Sigmoid colon (tissue), 7 donors: ENCODE data around the gene CHMP2A. TPM values are rescaled to one million over a fixed set of nuclear protein-coding genes. Genes with fewer than 3 reads are reported as not detected.

Experiments
- DNase-seq: peaks from one replicate; pipeline ENCODE4 v3.0.0-alpha.2; 2019
- H3K27ac ChIP-seq, 4 donors: fragments of 200-600 bp; sonication (generic); one replicate each; pipeline ENCODE4 v1.5.1; 2016 to 2019; ENCODE audit warnings: mild to moderate bottlenecking in 1 of 4
- H3K27me3 ChIP-seq, 3 donors: fragments of 200-600 bp; sonication (generic); one replicate each; pipeline ENCODE4 v1.5.1; 2019; ENCODE audit warnings: mild to moderate bottlenecking in 1 of 3
- H3K36me3 ChIP-seq, 4 donors: fragments of 200-600 bp; sonication (generic); one replicate each; pipeline ENCODE4 v1.5.1; 2016 to 2019
- H3K4me1 ChIP-seq, 4 donors: fragments of 200-600 bp; sonication (generic); one replicate each; pipeline ENCODE4 v1.5.1; 2017 to 2019
- H3K4me3 ChIP-seq, 4 donors: fragments of 200-600 bp; sonication (generic); one replicate each; pipeline ENCODE4 v1.5.1; 2017 to 2019; ENCODE audit warnings: mild to moderate bottlenecking in 2 of 4, moderate library complexity in 1 of 4
- H3K9me3 ChIP-seq, 4 donors: fragments of 200-600 bp in 3 of 4; sonication (generic) in 3 of 4; one replicate each; pipeline versions ENCODE4 v1.5.1 to v1.6.1; 2013 to 2019
- EP300 ChIP-seq, 4 donors: sonication (generic); formaldehyde crosslinking; IDR thresholded peaks; one replicate each; pipeline ENCODE4 v1.6.1; 2017; ENCODE audit warnings: antibody characterized with exemption in 4 of 4
- POLR2A ChIP-seq, 2 donors: fragments of 450-650 bp; IDR thresholded peaks; one replicate each; pipeline ENCODE4 v1.6.1; 2016; ENCODE audit warnings: antibody characterized with exemption in 2 of 2, mild to moderate bottlenecking in 2 of 2, moderate library complexity in 2 of 2
- POLR2AphosphoS5 ChIP-seq, 4 donors: sonication (generic); formaldehyde crosslinking; IDR thresholded peaks; one replicate each; pipeline ENCODE4 v1.6.1; 2017; ENCODE audit warnings: antibody characterized with exemption in 4 of 4
- WGBS, 2 donors: extraction: QIAGEN DNeasy Blood & Tissue Kit; methylation state at CpG; one replicate each; pipeline ENCODE4 v1.1.7; 2013; 5-methylcytosine and 5-hydroxymethylcytosine counted together
- intact Hi-C: fragments of 100-400 bp; cut with DNase I; formaldehyde crosslinking; loops from one replicate; pipeline ENCODE4 v1.15.1; 2023
- polyA plus RNA-seq, 3 donors: library from polyadenylated mRNA; stranded (reverse); fragments of 200-250 nt; gene quantifications; one replicate each; pipeline ENCODE4 v1.2.3, GENCODE V29; 2013
- total RNA-seq, 4 donors: library from RNA; depleted of rRNA; stranded (reverse); fragments of >200 nt; gene quantifications; one replicate each; pipeline ENCODE4 v1.1.0, GENCODE V29; 2016
- TF ChIP-seq, protein P1 (sequence below), 4 experiments: fragments of 450-650 bp in 3 of 4; fragments of 200-600 bp in 1 of 4; IDR thresholded peaks; one replicate each; pipeline ENCODE4 v1.5.1; 2016 to 2019; ENCODE audit warnings: antibody characterized with exemption in 4 of 4, mild to moderate bottlenecking in 3 of 4, moderate library complexity in 2 of 4
- donor health status: healthy with polysubstance abuse.
- donor health status: Bipolar disorder and iron deficiency.
- donor health status: healthy.

Gene CHMP2A
- total and polyA plus RNA-seq, 7 donors: 101 to 372 (median 144) TPM

DNA sequence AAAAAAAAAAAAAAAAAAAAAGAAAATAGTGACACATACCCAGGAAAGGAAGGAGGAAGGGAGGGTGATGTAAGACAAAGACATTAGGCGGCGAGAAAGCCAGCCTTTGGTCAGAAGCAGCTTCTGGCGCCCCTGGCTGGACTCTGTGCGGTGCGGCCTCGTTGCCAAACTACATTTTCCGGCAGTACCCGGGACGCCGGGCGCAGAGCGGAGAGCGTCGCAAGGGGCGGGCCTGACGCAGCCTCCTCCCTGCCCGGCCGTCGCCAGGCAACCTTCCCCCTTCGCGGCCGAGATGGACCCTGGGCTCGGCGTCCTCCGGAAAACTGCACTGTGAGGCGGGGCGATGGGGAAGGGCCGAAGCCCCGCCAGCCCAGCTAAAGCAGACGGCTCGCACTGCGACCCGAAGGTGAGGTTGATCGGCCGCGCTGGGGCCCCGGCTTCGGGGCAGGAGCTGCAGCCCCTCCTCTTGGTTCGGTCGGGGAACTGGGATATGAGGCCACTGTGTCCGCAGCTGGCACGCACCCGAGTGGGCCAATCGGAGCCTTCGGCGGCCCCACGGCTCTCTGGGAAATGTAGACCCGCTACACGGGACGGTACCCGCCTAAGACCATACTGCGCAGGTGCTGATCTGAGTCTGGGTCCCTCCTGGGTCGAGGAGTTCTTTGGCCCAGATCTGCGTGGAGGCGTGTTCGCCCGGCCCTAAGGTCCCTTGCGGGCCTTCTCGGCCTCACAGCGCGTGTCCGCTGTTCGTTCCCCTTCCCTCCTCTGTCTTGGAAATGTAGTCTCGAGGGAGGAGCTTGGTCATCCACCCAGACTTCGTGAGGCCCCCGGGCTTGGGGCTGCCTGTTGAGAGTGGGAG lies 20.5 kb upstream of the CHMP2A start:
- TF ChIP-seq, protein P1, sequence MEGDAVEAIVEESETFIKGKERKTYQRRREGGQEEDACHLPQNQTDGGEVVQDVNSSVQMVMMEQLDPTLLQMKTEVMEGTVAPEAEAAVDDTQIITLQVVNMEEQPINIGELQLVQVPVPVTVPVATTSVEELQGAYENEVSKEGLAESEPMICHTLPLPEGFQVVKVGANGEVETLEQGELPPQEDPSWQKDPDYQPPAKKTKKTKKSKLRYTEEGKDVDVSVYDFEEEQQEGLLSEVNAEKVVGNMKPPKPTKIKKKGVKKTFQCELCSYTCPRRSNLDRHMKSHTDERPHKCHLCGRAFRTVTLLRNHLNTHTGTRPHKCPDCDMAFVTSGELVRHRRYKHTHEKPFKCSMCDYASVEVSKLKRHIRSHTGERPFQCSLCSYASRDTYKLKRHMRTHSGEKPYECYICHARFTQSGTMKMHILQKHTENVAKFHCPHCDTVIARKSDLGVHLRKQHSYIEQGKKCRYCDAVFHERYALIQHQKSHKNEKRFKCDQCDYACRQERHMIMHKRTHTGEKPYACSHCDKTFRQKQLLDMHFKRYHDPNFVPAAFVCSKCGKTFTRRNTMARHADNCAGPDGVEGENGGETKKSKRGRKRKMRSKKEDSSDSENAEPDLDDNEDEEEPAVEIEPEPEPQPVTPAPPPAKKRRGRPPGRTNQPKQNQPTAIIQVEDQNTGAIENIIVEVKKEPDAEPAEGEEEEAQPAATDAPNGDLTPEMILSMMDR (IDR thresholded peaks at IDR 0.05): no peak
- TF ChIP-seq EP300 (IDR thresholded peaks at IDR 0.05) (no peak), POLR2A (IDR thresholded peaks at IDR 0.05) (peak; percentile 43 to 55), POLR2AphosphoS5 (IDR thresholded peaks at IDR 0.05) (peak; percentile 74 to 91 (median 82))
- Histone ChIP-seq H3K27ac (peak overlapping the region; percentile 92 to 99 (median 98)), H3K9me3 (no peaks in the 10 kb centered on the region), H3K36me3 (peaks cover 0 to 16% (median 4%) of the 10 kb centered on the region in 4 donors), H3K27me3 (no peaks in the 10 kb centered on the region), H3K4me1 (peaks cover 0 to 49% (median 44%) of the 10 kb centered on the region in 4 donors), H3K4me3 (peak overlapping the region; percentile 66 to 85 (median 76))
- peak; percentile 97 for DNase-seq
- 0% methylated on average over 66 of the region's 66 CpGs for WGBS, 2 donors
- intact Hi-C loops: no loop called here

DNA sequence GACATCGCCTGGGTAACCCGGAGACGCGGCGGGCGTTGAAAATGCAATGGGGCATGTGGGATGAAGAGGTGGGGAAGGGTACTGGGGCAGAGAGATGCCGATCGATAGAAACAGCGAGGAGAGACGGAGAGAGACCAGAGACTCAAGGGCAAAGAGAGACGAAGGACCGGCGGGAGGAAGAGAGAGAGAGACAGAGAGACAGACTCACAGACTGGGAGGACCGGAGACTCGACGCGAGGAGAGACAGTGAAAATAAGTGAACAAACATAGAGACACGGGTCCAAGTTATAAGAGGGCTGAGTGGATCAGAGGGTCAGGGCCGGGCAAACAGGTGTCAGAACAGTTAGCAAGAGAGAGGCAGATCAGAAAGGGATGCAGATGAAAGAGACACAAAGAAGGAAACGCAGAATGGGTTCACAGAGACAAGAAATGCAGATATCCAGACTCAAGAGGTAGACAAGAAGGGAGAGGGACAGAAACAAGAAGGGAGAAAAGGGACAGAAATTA lies 18.8 kb upstream of the CHMP2A start:
- no peaks in the 10 kb centered on the region for H3K27me3 ChIP-seq
- no peaks in the 10 kb centered on the region for H3K9me3 ChIP-seq
- peak overlapping the region; percentile 58 to 87 (median 70) for H3K4me3 ChIP-seq
- peak overlapping the region; percentile 92 to 99 (median 98) for H3K27ac ChIP-seq
- H3K4me1 ChIP-seq: peaks cover 0 to 47% (median 43%) of the 10 kb centered on the region in 4 donors
- intact Hi-C loops: loop anchor here (2.0 kb wide), 2 partner anchors 15 to 29 kb away; partner anchors contain the start of genes TRIM28 and UBE2M
- H3K36me3 ChIP-seq: peaks cover 0 to 30% (median 12%) of the 10 kb centered on the region in 4 donors
- no peak for DNase-seq
- TF ChIP-seq EP300 (IDR thresholded peaks at IDR 0.05) (no peak), POLR2AphosphoS5 (IDR thresholded peaks at IDR 0.05) (peak in 1 of 4 donors; percentile 28), POLR2A (IDR thresholded peaks at IDR 0.05) (no peak)
- TF ChIP-seq, protein P1 (IDR thresholded peaks at IDR 0.05): no peak
- 1% methylated on average over 20 of the region's 20 CpGs for WGBS, 2 donors

DNA sequence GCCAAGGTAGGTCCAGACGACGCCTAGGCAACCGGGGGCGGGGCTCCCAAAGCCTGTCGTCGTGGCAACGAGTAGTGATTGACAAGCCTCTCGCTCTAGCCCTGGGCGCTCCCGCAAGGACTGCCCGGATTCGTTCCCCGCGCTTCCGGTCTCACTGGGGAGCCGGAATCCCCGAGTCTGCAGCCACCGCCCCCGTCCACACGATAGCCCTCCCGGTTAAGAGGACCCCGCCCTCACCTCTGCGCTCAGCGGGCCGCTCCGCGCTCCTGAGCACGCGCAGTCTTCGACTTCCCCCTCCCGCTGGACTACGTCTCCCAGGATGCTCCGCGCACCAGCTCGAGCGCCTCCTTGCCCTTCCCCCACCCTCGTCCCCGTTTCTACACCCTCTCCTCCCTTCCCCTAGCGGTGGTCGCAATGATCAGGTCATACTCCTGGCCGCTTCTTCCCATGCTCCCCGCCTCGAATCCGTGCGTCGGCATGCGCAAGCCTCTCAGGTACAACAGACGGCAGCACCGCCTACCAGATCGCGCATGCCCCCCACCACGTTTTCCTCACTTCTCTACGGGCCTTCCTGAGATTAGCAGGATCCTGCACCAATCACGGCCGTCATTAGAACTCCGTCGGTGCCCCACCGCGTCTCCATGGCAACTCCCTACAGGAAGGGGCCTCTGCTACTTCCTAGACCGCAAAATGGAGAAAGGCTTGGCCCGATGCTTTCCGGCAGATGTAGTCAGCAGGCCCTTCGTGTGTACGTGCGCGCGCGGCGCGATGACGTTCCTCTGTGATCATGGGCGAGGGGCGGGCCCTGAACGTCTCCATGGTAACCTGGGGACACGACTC lies 18.1 kb upstream of the CHMP2A start, which contains the start of gene MZF1:
TSS of gene MZF1 (minus strand) at position 518 of the 840 bp plus-strand sequence. CDS start 1,946 bp downstream, outside the sequence.
- WGBS, 2 donors: 0% methylated on average over 75 of the region's 75 CpGs
- peaks cover 0 to 29% (median 10%) of the 10 kb centered on the region in 4 donors for H3K36me3 ChIP-seq
- intact Hi-C loops: loop anchor here (1.0 to 2.0 kb wide), 3 partner anchors 14 to 54 kb away; partner anchors contain the start of genes TRIM28, UBE2M and ZBTB45
- peak within 1 kb of the TSS; percentile 92 to 99 (median 98) for H3K27ac ChIP-seq
- peaks cover 0 to 46% (median 40%) of the 10 kb centered on the region in 4 donors for H3K4me1 ChIP-seq
- no peaks in the 10 kb centered on the region for H3K9me3 ChIP-seq
- DNase-seq: peak; percentile 100
- TF ChIP-seq, protein P1 (IDR thresholded peaks at IDR 0.05): peak in 1 of 4 experiments; percentile 36
- peak; percentile 6 to 44 for TF ChIP-seq POLR2A (IDR thresholded peaks at IDR 0.05)
- peak in 1 of 4 donors; percentile 80 for TF ChIP-seq EP300 (IDR thresholded peaks at IDR 0.05)
- TF ChIP-seq POLR2AphosphoS5 (IDR thresholded peaks at IDR 0.05): peak; percentile 28 to 84 (median 69)
- H3K4me3 ChIP-seq: peak within 1 kb of the TSS; percentile 58 to 87 (median 70)
- H3K27me3 ChIP-seq: no peaks in the 10 kb centered on the region
